WI38 (cell line): Measurements from ENCODE around the gene TPM3.

ENCODE experiments used
- H3K4me3 ChIP-seq: 2 replicates; pipeline ENCODE4 v1.5.1; 2011; ENCODE audit warnings: low read depth, mild to moderate bottlenecking, control low read depth, low read length
- CTCF ChIP-seq: IDR thresholded peaks from 2 replicates; pipeline ENCODE4 v1.5.1; 2012; ENCODE audit warnings: low read depth, mild to moderate bottlenecking, control low read depth, low read length

The TPM3 gene

GRCh38 chr1:154199563-154199879 lies 7.6 kb upstream of the TPM3 start:
- TF ChIP-seq CTCF: no peak
- 0 out of 2 replicates have a peak overlapping the region, but pooled peaks have one; percentile 2 for H3K4me3 ChIP-seq

GRCh38 chr1:154198756-154199562 lies 7.1 kb upstream of the TPM3 start:
- 0 out of 2 replicates have a peak overlapping the region, but pooled peaks have one; percentile 2 for H3K4me3 ChIP-seq
- TF ChIP-seq CTCF: peak; percentile 48; the same call in 1 of the 2 replicates

- TF ChIP-seq CTCF: no peak
- H3K4me3 ChIP-seq: no peak overlapping the region
Observed at GRCh38 chr1:154193821-154194220, 1.9 kb upstream of the TPM3 start.

- no peak for TF ChIP-seq CTCF
Observed at GRCh38 chr1:154192476-154192875, 576 bp upstream of the TPM3 start.

GRCh38 chr1:154190550-154190949 lies 1.4 kb downstream of the TPM3 start:
- H3K4me3 ChIP-seq: no peak overlapping the region
- TF ChIP-seq CTCF: no peak

More at GRCh38 chr1:154192476-154192875, 576 bp upstream of the TPM3 start:
- no peak overlapping the region for H3K4me3 ChIP-seq

GRCh38 chr1:154186852-154187501 lies 4.9 kb downstream of the TPM3 start:
- no peak overlapping the region for H3K4me3 ChIP-seq
- no peak for TF ChIP-seq CTCF

- H3K4me3 ChIP-seq: no peak overlapping the region
- 0 out of 2 replicates have a peak, but pooled peaks have one; percentile 17 for TF ChIP-seq CTCF
Observed at GRCh38 chr1:154186177-154186576, 5.7 kb downstream of the TPM3 start.
